ENCODE results near the gene XRCC5.

Gene XRCC5

DNA sequence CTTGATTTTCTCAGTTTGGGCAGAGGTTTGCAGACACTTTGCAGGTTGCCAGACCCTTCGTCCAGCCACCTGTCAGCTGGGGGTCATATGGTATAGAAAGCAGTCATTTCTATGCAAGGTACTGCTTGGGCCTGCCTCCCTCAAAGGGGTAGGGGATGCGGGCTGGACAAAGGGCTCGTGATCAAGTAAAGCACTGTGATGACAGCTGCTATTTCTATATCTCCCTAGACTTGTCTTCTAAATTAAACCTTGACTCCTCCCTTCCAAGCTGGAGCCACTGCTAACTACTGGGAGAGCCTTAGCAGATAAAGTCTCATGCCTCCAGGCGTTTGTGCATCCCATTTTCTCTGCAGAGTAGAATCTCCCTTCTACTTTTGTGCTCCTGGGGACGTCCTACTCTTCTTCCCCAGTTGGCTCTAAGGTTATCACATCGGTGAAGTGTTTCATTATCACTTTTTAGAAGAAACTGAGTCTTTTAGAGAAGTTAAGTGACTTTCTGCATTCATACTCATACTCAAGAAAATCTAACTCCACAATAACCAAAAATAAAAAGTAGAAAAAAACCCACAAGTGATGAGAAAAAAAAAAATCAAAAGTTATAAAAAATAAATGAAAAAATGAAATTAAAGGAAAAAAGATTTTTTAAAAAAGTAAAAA lies 710 bp upstream of the XRCC5 start:
- H3K27ac ChIP-seq (ENCODE audit: extremely low read depth, low read depth, low read length) = peak overlapping the region; percentile 80
- TF ChIP-seq, protein P1, sequence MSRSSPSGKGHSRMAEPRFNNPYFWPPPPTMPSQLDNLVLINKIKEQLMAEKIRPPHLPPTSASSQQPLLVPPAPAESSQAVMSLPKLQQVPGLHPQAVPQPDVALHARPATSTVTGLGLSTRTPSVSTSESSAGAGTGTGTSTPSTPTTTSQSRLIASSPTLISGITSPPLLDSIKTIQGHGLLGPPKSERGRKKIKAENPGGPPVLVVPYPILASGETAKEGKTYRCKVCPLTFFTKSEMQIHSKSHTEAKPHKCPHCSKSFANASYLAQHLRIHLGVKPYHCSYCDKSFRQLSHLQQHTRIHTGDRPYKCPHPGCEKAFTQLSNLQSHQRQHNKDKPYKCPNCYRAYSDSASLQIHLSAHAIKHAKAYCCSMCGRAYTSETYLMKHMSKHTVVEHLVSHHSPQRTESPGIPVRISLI (tag by site-specific recombination; IDR thresholded peaks at IDR 0.05) = peak; percentile 98
- TF ChIP-seq ZNF639 (tag by site-specific recombination; IDR thresholded peaks at IDR 0.05) (0 out of 2 replicates have a peak, but pooled peaks have one; percentile 22), KLF8 (tag by site-specific recombination; IDR thresholded peaks at IDR 0.05) (peak; percentile 38; the same call in 1 of the 2 replicates), ZNF335 (tag by site-specific recombination; conservative IDR thresholded peaks at IDR 0.05) (0 out of 2 replicates have a peak, but pooled peaks have one; percentile 1), SCRT2 (tag by site-specific recombination; IDR thresholded peaks at IDR 0.05) (no peak), REST (tag by site-specific recombination; IDR thresholded peaks at IDR 0.05) (0 out of 2 replicates have a peak, but pooled peaks have one; percentile 13), PRDM1 (tag by site-specific recombination; IDR thresholded peaks at IDR 0.05) (peak; percentile 93), ZBTB8A (tag by site-specific recombination; IDR thresholded peaks at IDR 0.05) (0 out of 2 replicates have a peak, but pooled peaks have one; percentile 20), ZNF660 (tag by site-specific recombination; IDR thresholded peaks at IDR 0.05) (no peak)
- H3K4me1 ChIP-seq (ENCODE audit: control insufficient read depth, insufficient read depth, low read length) = no peaks in the 10 kb centered on the region
- H3K36me3 ChIP-seq (ENCODE audit: control insufficient read depth in 2 of 2, insufficient read depth in 1 of 2, low read length in 2 of 2) = peaks cover 9 to 33% of the 10 kb centered on the region in 2 experiments
- no peaks in the 10 kb centered on the region for H3K9me3 ChIP-seq (ENCODE audit: control insufficient read depth, insufficient read depth, low read depth, low read length)
- ChIA-PET CTCF (interaction anchor here (0.7 to 1.2 kb wide), 3 partner anchors 15 to 558 kb away, joined by 3 to 4 read pairs (median 4); no protein-coding TSS in a partner anchor), POLR2A (interaction anchor here (0.8 to 3.8 kb wide), 5 partner anchors 14 to 390 kb away, joined by 3 to 18 read pairs (median 4); partner anchors contain the start of genes PECR, RPL37A and TMEM169)
- peak overlapping the region; percentile 30 for H3K4me3 ChIP-seq (ENCODE audit: low read depth, low read length)

DNA sequence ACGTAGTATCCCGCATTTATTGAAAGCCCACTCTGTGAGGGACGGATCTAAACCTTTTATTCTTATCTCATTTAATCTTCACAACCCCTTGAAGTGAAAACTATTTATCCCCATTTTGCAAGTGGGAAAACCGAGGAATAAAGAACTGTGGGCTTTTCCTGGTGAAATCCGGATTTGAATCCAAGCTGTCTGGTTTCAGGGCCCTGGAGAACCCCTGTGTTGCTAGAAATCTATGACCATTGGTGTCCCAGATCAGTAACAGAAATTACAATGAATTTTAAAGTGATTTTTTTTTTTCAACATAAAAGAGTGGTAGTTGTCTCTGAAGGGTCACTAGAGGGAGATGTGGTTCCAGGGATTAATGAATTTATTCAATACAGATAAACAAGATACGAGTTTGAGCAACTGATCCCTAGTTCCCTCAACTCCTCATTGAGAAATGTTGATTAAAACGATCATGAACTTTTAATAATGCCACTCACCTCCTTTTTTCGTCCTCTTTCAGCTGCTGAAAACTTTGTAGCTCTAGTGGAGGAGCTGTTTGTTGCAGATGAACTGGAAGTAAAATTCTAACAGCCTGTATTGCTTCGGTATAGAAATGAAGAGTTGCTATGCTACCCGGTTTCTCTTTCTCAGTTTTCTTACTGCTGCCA lies 940 bp downstream of the XRCC5 start:
- Histone ChIP-seq H3K27ac (ENCODE audit: extremely low read depth, low read depth, low read length) (peak overlapping the region; percentile 80), H3K4me3 (ENCODE audit: low read depth, low read length) (peak overlapping the region; percentile 92), H3K9me3 (ENCODE audit: control insufficient read depth, insufficient read depth, low read depth, low read length) (no peaks in the 10 kb centered on the region), H3K4me1 (ENCODE audit: control insufficient read depth, insufficient read depth, low read length) (no peaks in the 10 kb centered on the region), H3K36me3 (ENCODE audit: control insufficient read depth in 2 of 2, insufficient read depth in 1 of 2, low read length in 2 of 2) (peaks cover 9 to 46% of the 10 kb centered on the region in 2 experiments)
- ChIA-PET CTCF (interaction anchor here (0.6 to 1.6 kb wide), 16 partner anchors 9 to 1016 kb away, joined by 3 to 5 read pairs (median 3); no protein-coding TSS in a partner anchor), POLR2A (interaction anchor here (0.7 to 3.8 kb wide), 2 partner anchors 22 to 28 kb away, joined by 7 to 18 read pairs; partner anchors contain the start of genes PECR and TMEM169)
- TF ChIP-seq ZBTB1 (tag by site-specific recombination; IDR thresholded peaks at IDR 0.05) = no peak
- TF ChIP-seq, protein P2, sequence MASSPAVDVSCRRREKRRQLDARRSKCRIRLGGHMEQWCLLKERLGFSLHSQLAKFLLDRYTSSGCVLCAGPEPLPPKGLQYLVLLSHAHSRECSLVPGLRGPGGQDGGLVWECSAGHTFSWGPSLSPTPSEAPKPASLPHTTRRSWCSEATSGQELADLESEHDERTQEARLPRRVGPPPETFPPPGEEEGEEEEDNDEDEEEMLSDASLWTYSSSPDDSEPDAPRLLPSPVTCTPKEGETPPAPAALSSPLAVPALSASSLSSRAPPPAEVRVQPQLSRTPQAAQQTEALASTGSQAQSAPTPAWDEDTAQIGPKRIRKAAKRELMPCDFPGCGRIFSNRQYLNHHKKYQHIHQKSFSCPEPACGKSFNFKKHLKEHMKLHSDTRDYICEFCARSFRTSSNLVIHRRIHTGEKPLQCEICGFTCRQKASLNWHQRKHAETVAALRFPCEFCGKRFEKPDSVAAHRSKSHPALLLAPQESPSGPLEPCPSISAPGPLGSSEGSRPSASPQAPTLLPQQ (tag by site-specific recombination; IDR thresholded peaks at IDR 0.05) = no peak
- peak; percentile 26 for TF ChIP-seq ZNF654 (tag by site-specific recombination; IDR thresholded peaks at IDR 0.05; ENCODE audit: low read depth)
- TF ChIP-seq ZBTB17 (tag by site-specific recombination; IDR thresholded peaks at IDR 0.05) = no peak
- TF ChIP-seq, protein P3, sequence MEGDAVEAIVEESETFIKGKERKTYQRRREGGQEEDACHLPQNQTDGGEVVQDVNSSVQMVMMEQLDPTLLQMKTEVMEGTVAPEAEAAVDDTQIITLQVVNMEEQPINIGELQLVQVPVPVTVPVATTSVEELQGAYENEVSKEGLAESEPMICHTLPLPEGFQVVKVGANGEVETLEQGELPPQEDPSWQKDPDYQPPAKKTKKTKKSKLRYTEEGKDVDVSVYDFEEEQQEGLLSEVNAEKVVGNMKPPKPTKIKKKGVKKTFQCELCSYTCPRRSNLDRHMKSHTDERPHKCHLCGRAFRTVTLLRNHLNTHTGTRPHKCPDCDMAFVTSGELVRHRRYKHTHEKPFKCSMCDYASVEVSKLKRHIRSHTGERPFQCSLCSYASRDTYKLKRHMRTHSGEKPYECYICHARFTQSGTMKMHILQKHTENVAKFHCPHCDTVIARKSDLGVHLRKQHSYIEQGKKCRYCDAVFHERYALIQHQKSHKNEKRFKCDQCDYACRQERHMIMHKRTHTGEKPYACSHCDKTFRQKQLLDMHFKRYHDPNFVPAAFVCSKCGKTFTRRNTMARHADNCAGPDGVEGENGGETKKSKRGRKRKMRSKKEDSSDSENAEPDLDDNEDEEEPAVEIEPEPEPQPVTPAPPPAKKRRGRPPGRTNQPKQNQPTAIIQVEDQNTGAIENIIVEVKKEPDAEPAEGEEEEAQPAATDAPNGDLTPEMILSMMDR (tag by site-specific recombination; IDR thresholded peaks at IDR 0.05) = peak; percentile 54

Measured in HEK293 (cell line).